ENCODE results near the gene SPATA13. TPM values are rescaled to one million over a fixed set of nuclear protein-coding genes. Genes with fewer than 3 reads are reported as not detected.
"Not testable (repeated sequence)": the region's sequence is repeated elsewhere in the genome, so short reads cannot be mapped to it uniquely, and the experiment has no call there.

The SPATA13 gene
- total RNA-seq, 1 donor from 2014 or later: 11.4 TPM

- no peak for DNase-seq (ENCODE audit: low spot score)
- TF ChIP-seq CTCF (IDR thresholded peaks at IDR 0.05; ENCODE audit: unreplicated experiment): no peak
- Mint-ChIP-seq H3K27ac (ENCODE audit: unreplicated experiment) (no peak overlapping the region), H3K4me1 (ENCODE audit: unreplicated experiment) (peaks cover 12% of the 10 kb centered on the region), H3K9me3 (ENCODE audit: unreplicated experiment) (no peaks in the 10 kb centered on the region), H3K27me3 (ENCODE audit: unreplicated experiment) (peaks cover 7% of the 10 kb centered on the region), H3K36me3 (ENCODE audit: low read depth, unreplicated experiment) (peaks cover 3% of the 10 kb centered on the region), H3K4me3 (ENCODE audit: unreplicated experiment) (no peak overlapping the region)
Observed at GRCh38 chr13:24214528-24214927, 54.0 kb downstream of the SPATA13 start.

GRCh38 chr13:24215126-24215525 lies 54.6 kb downstream of the SPATA13 start:
- Mint-ChIP-seq H3K4me1 (ENCODE audit: unreplicated experiment) (peaks cover 12% of the 10 kb centered on the region), H3K9me3 (ENCODE audit: unreplicated experiment) (no peaks in the 10 kb centered on the region), H3K27me3 (ENCODE audit: unreplicated experiment) (peaks cover 5% of the 10 kb centered on the region), H3K36me3 (ENCODE audit: low read depth, unreplicated experiment) (peaks cover 3% of the 10 kb centered on the region), H3K4me3 (ENCODE audit: unreplicated experiment) (no peak overlapping the region), H3K27ac (ENCODE audit: unreplicated experiment) (no peak overlapping the region)
- no peak for TF ChIP-seq CTCF (IDR thresholded peaks at IDR 0.05; ENCODE audit: unreplicated experiment)
- no peak for DNase-seq (ENCODE audit: low spot score)

GRCh38 chr13:24215732-24216131 lies 55.2 kb downstream of the SPATA13 start:
- Mint-ChIP-seq H3K4me3 (ENCODE audit: unreplicated experiment) (no peak overlapping the region), H3K4me1 (ENCODE audit: unreplicated experiment) (peaks cover 12% of the 10 kb centered on the region), H3K27ac (ENCODE audit: unreplicated experiment) (no peak overlapping the region), H3K9me3 (ENCODE audit: unreplicated experiment) (no peaks in the 10 kb centered on the region), H3K27me3 (ENCODE audit: unreplicated experiment) (peaks cover 5% of the 10 kb centered on the region), H3K36me3 (ENCODE audit: low read depth, unreplicated experiment) (peaks cover 3% of the 10 kb centered on the region)
- DNase-seq (ENCODE audit: low spot score): no peak
- no peak for TF ChIP-seq CTCF (IDR thresholded peaks at IDR 0.05; ENCODE audit: unreplicated experiment)

DNA sequence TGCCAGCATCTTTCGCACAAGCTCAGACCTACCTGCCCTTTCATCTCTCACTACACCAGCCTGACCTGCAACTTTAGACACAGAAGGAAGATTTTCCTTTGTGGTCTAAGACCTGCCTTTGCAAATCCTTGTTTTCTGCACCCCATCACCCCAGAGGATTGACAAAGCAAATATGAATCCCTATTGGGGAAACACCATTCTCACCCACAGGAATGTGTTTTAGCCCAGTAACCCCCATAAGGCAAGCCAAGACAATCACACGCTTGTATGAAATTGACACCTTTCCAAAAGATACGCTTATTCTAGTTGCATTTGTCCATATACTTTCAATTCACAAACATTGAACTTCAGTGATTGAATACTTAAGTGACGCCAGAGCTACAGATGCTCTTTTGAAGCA lies 55.7 kb downstream of the SPATA13 start:
- peaks cover 3% of the 10 kb centered on the region for H3K36me3 Mint-ChIP-seq (ENCODE audit: low read depth, unreplicated experiment)
- H3K4me3 Mint-ChIP-seq (ENCODE audit: unreplicated experiment): no peak overlapping the region
- H3K4me1 Mint-ChIP-seq (ENCODE audit: unreplicated experiment): peaks cover 12% of the 10 kb centered on the region
- DNase-seq (ENCODE audit: low spot score): no peak
- no peaks in the 10 kb centered on the region for H3K9me3 Mint-ChIP-seq (ENCODE audit: unreplicated experiment)
- no peak for TF ChIP-seq CTCF (IDR thresholded peaks at IDR 0.05; ENCODE audit: unreplicated experiment)
- H3K27ac Mint-ChIP-seq (ENCODE audit: unreplicated experiment): no peak overlapping the region
- peaks cover 6% of the 10 kb centered on the region for H3K27me3 Mint-ChIP-seq (ENCODE audit: unreplicated experiment)

- not testable (repeated sequence) for H3K27ac Mint-ChIP-seq (ENCODE audit: unreplicated experiment); DNase-seq (ENCODE audit: low spot score); H3K9me3 Mint-ChIP-seq (ENCODE audit: unreplicated experiment); H3K27me3 Mint-ChIP-seq (ENCODE audit: unreplicated experiment); H3K36me3 Mint-ChIP-seq (ENCODE audit: low read depth, unreplicated experiment); H3K4me3 Mint-ChIP-seq (ENCODE audit: unreplicated experiment)
- peaks cover 12% of the 10 kb centered on the region for H3K4me1 Mint-ChIP-seq (ENCODE audit: unreplicated experiment)
Observed at GRCh38 chr13:24216779-24217178, 56.3 kb downstream of the SPATA13 start.
